GM12878 (cell line): ENCODE measurements around the gene YBEY. TPM values are rescaled to one million over a fixed set of nuclear protein-coding genes. Genes with fewer than 3 reads are reported as not detected.

Experiments used
- CBX3 ChIP-seq: fragments of 200-600 bp; sonication (generic); IDR thresholded peaks from 2 replicates; pipeline ENCODE4 v1.6.1; 2016; ENCODE audit warnings: low read depth, borderline replicate concordance
- EP300 ChIP-seq, 2 experiments: fragments of 150-350 bp in 1 of 2; IDR thresholded peaks; 2 replicates each; pipeline ENCODE4 v1.6.1; 2011 to 2012; ENCODE audit warnings: low read depth in 2 of 2, low read length in 2 of 2, borderline replicate concordance in 1 of 2, improper control_type of control experiment in 1 of 2, inconsistent platforms in 1 of 2; ENCODE audit not compliant: control insufficient read depth in 1 of 2
- HDAC2 ChIP-seq: fragments of 200-600 bp; sonication (generic); IDR thresholded peaks from 2 replicates; pipeline ENCODE4 v1.6.1; 2017
- HDAC6 ChIP-seq: fragments of 200-600 bp; sonication (generic); IDR thresholded peaks from one replicate; pipeline ENCODE4 v1.8.0; 2017; ENCODE audit warnings: antibody characterized with exemption; ENCODE audit not compliant: unreplicated experiment
- IRF4 ChIP-seq: IDR thresholded peaks from 2 replicates; pipeline ENCODE4 v1.6.1; 2011; ENCODE audit warnings: low read depth, low read length
- KDM1A ChIP-seq: fragments of 200-600 bp; sonication (generic); IDR thresholded peaks from 2 replicates; pipeline ENCODE4 v1.6.1; 2016; ENCODE audit warnings: borderline replicate concordance
- MEF2A ChIP-seq: IDR thresholded peaks from 2 replicates; pipeline ENCODE4 v1.6.1; 2011; ENCODE audit warnings: low read depth, mild to moderate bottlenecking, low read length, moderate library complexity; ENCODE audit not compliant: insufficient read depth
- NFIC ChIP-seq: IDR thresholded peaks from 2 replicates; pipeline ENCODE4 v1.6.1; 2012; ENCODE audit warnings: low read depth, mild to moderate bottlenecking, inconsistent platforms, low read length, moderate library complexity
- NFYA ChIP-seq: IDR thresholded peaks from 2 replicates; pipeline ENCODE4 v1.6.1; 2011; ENCODE audit warnings: low read depth, mild to moderate bottlenecking, low read length, improper control_type of control experiment, borderline replicate concordance
- NFYB ChIP-seq: IDR thresholded peaks from 2 replicates; pipeline ENCODE4 v1.6.1; 2011; ENCODE audit warnings: low read depth, mild to moderate bottlenecking, low read length, improper control_type of control experiment, moderate library complexity; ENCODE audit not compliant: insufficient read depth
- NR2F1 ChIP-seq: fragments of 450-650 bp; conservative IDR thresholded peaks from 2 replicates; pipeline ENCODE4 v1.6.1; 2017; ENCODE audit warnings: mild to moderate bottlenecking
- PAX5 ChIP-seq: IDR thresholded peaks from 2 replicates; pipeline ENCODE4 v1.6.1; 2011; ENCODE audit warnings: low read depth, low read length, borderline replicate concordance
- RAD21 ChIP-seq: IDR thresholded peaks from 2 replicates; pipeline ENCODE4 v1.6.1; 2011; ENCODE audit warnings: mild to moderate bottlenecking, low read depth, low read length, moderate library complexity; ENCODE audit not compliant: insufficient read depth
- ZBED1 ChIP-seq: IDR thresholded peaks from 2 replicates; pipeline ENCODE4 v1.6.1; 2016; ENCODE audit warnings: borderline replicate concordance
- ZNF217 ChIP-seq: fragments of 450-650 bp; IDR thresholded peaks from 2 replicates; pipeline ENCODE4 v1.6.1; 2017; ENCODE audit warnings: antibody characterized with exemption, mild to moderate bottlenecking
- ZZZ3 ChIP-seq: IDR thresholded peaks from 2 replicates; pipeline ENCODE4 v1.6.1; 2011; ENCODE audit warnings: low read depth; ENCODE audit not compliant: control insufficient read depth, insufficient read length
- polyA plus RNA-seq, 11 experiments: library from polyadenylated mRNA; depleted of rRNA in 4 of 11; unstranded in 6 of 11; stranded (reverse) in 5 of 11; fragments of >200 nt; fragmentation: Nextera tagmentation in 4 of 11; fragmentation: Illumina TruSeq in 1 of 11; extraction: Ambion mirVana in 4 of 11; extraction: Trizol in 1 of 11; gene quantifications; 1 replicate in 1 of 11; 2 replicates in 10 of 11; pipeline versions ENCODE4 v1.2.1 to v1.2.3, GENCODE V29; 2011 to 2016; ENCODE audit warnings: inconsistent platforms in 2 of 11, missing spikeins in 2 of 11, low read depth in 1 of 11
- total RNA-seq, 4 experiments: library from RNA; depleted of rRNA in 3 of 4; stranded (reverse); fragments of >200 nt in 3 of 4; fragmentation: Illumina TruSeq in 1 of 4; extraction: Trizol in 1 of 4; gene quantifications; 2 replicates each; pipeline versions ENCODE4 v1.2.1 to v1.2.3, GENCODE V29; 2013 to 2021
- TF ChIP-seq, protein P1 (sequence below): IDR thresholded peaks from 2 replicates; pipeline ENCODE4 v1.6.1; 2012; ENCODE audit warnings: mild to moderate bottlenecking, low read depth, low read length
- TF ChIP-seq, protein P2 (sequence below): fragments of 450-650 bp; IDR thresholded peaks from 2 replicates; pipeline ENCODE4 v1.6.1; 2017; ENCODE audit warnings: low read depth, mild to moderate bottlenecking, moderate library complexity
- TF ChIP-seq, protein P3 (sequence below): fragments of 450-650 bp; IDR thresholded peaks from 2 replicates; pipeline ENCODE4 v1.6.1; 2017; ENCODE audit warnings: borderline replicate concordance
- TF ChIP-seq, protein P4 (sequence below): fragments of 450-650 bp; conservative IDR thresholded peaks from 2 replicates; pipeline ENCODE4 v1.6.1; 2017; ENCODE audit warnings: mild to moderate bottlenecking, moderate library complexity
- TF ChIP-seq, protein P5 (sequence below): fragments of 450-650 bp; IDR thresholded peaks from 2 replicates; pipeline ENCODE4 v1.6.1; 2016; ENCODE audit warnings: mild to moderate bottlenecking

YBEY gene
- total and polyA plus RNA-seq, 10 of the 15 experiments (the other 5 are each of a cell fraction or from before 2014, with no cell fraction given): 6.5 to 31.4 (median 18.5) TPM

GRCh38 chr21:46324390-46325072 lies 38.4 kb downstream of the YBEY start (continued):
- TF ChIP-seq, protein P1, sequence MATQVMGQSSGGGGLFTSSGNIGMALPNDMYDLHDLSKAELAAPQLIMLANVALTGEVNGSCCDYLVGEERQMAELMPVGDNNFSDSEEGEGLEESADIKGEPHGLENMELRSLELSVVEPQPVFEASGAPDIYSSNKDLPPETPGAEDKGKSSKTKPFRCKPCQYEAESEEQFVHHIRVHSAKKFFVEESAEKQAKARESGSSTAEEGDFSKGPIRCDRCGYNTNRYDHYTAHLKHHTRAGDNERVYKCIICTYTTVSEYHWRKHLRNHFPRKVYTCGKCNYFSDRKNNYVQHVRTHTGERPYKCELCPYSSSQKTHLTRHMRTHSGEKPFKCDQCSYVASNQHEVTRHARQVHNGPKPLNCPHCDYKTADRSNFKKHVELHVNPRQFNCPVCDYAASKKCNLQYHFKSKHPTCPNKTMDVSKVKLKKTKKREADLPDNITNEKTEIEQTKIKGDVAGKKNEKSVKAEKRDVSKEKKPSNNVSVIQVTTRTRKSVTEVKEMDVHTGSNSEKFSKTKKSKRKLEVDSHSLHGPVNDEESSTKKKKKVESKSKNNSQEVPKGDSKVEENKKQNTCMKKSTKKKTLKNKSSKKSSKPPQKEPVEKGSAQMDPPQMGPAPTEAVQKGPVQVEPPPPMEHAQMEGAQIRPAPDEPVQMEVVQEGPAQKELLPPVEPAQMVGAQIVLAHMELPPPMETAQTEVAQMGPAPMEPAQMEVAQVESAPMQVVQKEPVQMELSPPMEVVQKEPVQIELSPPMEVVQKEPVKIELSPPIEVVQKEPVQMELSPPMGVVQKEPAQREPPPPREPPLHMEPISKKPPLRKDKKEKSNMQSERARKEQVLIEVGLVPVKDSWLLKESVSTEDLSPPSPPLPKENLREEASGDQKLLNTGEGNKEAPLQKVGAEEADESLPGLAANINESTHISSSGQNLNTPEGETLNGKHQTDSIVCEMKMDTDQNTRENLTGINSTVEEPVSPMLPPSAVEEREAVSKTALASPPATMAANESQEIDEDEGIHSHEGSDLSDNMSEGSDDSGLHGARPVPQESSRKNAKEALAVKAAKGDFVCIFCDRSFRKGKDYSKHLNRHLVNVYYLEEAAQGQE: no peak
- no peak for TF ChIP-seq NFYB
- TF ChIP-seq, protein P2, sequence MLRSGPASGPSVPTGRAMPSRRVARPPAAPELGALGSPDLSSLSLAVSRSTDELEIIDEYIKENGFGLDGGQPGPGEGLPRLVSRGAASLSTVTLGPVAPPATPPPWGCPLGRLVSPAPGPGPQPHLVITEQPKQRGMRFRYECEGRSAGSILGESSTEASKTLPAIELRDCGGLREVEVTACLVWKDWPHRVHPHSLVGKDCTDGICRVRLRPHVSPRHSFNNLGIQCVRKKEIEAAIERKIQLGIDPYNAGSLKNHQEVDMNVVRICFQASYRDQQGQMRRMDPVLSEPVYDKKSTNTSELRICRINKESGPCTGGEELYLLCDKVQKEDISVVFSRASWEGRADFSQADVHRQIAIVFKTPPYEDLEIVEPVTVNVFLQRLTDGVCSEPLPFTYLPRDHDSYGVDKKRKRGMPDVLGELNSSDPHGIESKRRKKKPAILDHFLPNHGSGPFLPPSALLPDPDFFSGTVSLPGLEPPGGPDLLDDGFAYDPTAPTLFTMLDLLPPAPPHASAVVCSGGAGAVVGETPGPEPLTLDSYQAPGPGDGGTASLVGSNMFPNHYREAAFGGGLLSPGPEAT: no peak
- TF ChIP-seq ZBED1: no peak
- TF ChIP-seq EP300 (IDR thresholded peaks at IDR 0.05; ENCODE audit: borderline replicate concordance in 1 of 2, control insufficient read depth in 1 of 2, low read depth in 2 of 2, low read length in 2 of 2): no peak
- TF ChIP-seq MEF2A: 0 out of 2 replicates have a peak, but pooled peaks have one; percentile 12
- TF ChIP-seq HDAC6: no peak
- no peak for TF ChIP-seq ZNF217
- no peak for TF ChIP-seq CBX3
- TF ChIP-seq, protein P3, sequence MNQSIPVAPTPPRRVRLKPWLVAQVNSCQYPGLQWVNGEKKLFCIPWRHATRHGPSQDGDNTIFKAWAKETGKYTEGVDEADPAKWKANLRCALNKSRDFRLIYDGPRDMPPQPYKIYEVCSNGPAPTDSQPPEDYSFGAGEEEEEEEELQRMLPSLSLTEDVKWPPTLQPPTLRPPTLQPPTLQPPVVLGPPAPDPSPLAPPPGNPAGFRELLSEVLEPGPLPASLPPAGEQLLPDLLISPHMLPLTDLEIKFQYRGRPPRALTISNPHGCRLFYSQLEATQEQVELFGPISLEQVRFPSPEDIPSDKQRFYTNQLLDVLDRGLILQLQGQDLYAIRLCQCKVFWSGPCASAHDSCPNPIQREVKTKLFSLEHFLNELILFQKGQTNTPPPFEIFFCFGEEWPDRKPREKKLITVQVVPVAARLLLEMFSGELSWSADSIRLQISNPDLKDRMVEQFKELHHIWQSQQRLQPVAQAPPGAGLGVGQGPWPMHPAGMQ: no peak
- TF ChIP-seq ZZZ3: no peak
- TF ChIP-seq, protein P4, sequence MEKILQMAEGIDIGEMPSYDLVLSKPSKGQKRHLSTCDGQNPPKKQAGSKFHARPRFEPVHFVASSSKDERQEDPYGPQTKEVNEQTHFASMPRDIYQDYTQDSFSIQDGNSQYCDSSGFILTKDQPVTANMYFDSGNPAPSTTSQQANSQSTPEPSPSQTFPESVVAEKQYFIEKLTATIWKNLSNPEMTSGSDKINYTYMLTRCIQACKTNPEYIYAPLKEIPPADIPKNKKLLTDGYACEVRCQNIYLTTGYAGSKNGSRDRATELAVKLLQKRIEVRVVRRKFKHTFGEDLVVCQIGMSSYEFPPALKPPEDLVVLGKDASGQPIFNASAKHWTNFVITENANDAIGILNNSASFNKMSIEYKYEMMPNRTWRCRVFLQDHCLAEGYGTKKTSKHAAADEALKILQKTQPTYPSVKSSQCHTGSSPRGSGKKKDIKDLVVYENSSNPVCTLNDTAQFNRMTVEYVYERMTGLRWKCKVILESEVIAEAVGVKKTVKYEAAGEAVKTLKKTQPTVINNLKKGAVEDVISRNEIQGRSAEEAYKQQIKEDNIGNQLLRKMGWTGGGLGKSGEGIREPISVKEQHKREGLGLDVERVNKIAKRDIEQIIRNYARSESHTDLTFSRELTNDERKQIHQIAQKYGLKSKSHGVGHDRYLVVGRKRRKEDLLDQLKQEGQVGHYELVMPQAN: peak; percentile 74
- TF ChIP-seq IRF4: no peak
- no peak for TF ChIP-seq NFYA
- TF ChIP-seq NR2F1: no peak
- no peak for TF ChIP-seq RAD21
- no peak for TF ChIP-seq NFIC
- no peak for TF ChIP-seq PAX5
- 0 out of 2 replicates have a peak, but pooled peaks have one; percentile 30 for TF ChIP-seq HDAC2
- TF ChIP-seq KDM1A: no peak
- TF ChIP-seq, protein P5, sequence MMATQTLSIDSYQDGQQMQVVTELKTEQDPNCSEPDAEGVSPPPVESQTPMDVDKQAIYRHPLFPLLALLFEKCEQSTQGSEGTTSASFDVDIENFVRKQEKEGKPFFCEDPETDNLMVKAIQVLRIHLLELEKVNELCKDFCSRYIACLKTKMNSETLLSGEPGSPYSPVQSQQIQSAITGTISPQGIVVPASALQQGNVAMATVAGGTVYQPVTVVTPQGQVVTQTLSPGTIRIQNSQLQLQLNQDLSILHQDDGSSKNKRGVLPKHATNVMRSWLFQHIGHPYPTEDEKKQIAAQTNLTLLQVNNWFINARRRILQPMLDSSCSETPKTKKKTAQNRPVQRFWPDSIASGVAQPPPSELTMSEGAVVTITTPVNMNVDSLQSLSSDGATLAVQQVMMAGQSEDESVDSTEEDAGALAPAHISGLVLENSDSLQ: no peak
